SHP77 treated with DMSO at 0.1 percent for 48 hours (cell line): ENCODE results near the gene BSG.
"Not testable (repeated sequence)": the region's sequence is repeated elsewhere in the genome, so short reads cannot be mapped to it uniquely, and the experiment has no call there.

Source experiments
- DNase-seq: peaks from one replicate; lab custom pipeline; 2025; lab: John Stamatoyannopoulos, UW

BSG gene

GRCh38 chr19:620166-620862 is 47.9 kb downstream of the BSG start:
- no peak for DNase-seq

GRCh38 chr19:621191-621590 is 48.8 kb downstream of the BSG start:
- not testable (repeated sequence) for DNase-seq

GRCh38 chr19:621819-622218 is 49.4 kb downstream of the BSG start:
- DNase-seq: no peak

GRCh38 chr19:622666-623065 is 50.3 kb downstream of the BSG start:
- DNase-seq: no peak

GRCh38 chr19:623175-623916 is 51.0 kb downstream of the BSG start:
- no peak for DNase-seq

- no peak for DNase-seq
These were observed 51.6 kb downstream of the BSG start for GRCh38 chr19:623974-624373.

- no peak for DNase-seq
These were observed 52.2 kb downstream of the BSG start for GRCh38 chr19:624433-625109.

GRCh38 chr19:625257-625656 is 52.9 kb downstream of the BSG start:
- no peak for DNase-seq

GRCh38 chr19:626566-626965 is 54.2 kb downstream of the BSG start:
- DNase-seq: not testable (repeated sequence)

GRCh38 chr19:628168-628567 is 55.8 kb downstream of the BSG start:
- no peak for DNase-seq

- peak; percentile 61 for DNase-seq
These were observed 57.1 kb downstream of the BSG start for GRCh38 chr19:629515-629914.

GRCh38 chr19:629961-630714 is 57.7 kb downstream of the BSG start:
- no peak for DNase-seq

GRCh38 chr19:632579-633067 is 60.2 kb downstream of the BSG start:
- no peak for DNase-seq
